Mucosa of stomach (tissue), 1 donor: ENCODE results near the gene AIDA.
"Not testable (repeated sequence)": the region's sequence is repeated elsewhere in the genome, so short reads cannot be mapped to it uniquely, and the experiment has no call there.

Experiments
- H3K27me3 ChIP-seq: one replicate; pipeline ENCODE4 v1.7.0; 2013; ENCODE audit warnings: mild to moderate bottlenecking, low read length; ENCODE audit not compliant: control insufficient read depth, insufficient read depth
- H3K36me3 ChIP-seq: one replicate; pipeline ENCODE4 v1.7.0; 2013; ENCODE audit warnings: low read length; ENCODE audit not compliant: control insufficient read depth, insufficient read depth
- H3K4me1 ChIP-seq: one replicate; pipeline ENCODE4 v1.7.0; 2013; ENCODE audit warnings: mild to moderate bottlenecking, low read length; ENCODE audit not compliant: control insufficient read depth, insufficient read depth
- H3K4me3 ChIP-seq: one replicate; pipeline ENCODE4 v1.7.0; 2013; ENCODE audit warnings: low read length
- H3K9ac ChIP-seq: one replicate; pipeline ENCODE4 v1.7.0; 2013; ENCODE audit warnings: mild to moderate bottlenecking, low read length, moderate library complexity
- H3K9me3 ChIP-seq: one replicate; pipeline ENCODE4 v1.7.0; 2013; ENCODE audit warnings: mild to moderate bottlenecking, low read length, moderate library complexity; ENCODE audit not compliant: control insufficient read depth
- donor health status: Pancreatic carcinoma.

AIDA gene

DNA sequence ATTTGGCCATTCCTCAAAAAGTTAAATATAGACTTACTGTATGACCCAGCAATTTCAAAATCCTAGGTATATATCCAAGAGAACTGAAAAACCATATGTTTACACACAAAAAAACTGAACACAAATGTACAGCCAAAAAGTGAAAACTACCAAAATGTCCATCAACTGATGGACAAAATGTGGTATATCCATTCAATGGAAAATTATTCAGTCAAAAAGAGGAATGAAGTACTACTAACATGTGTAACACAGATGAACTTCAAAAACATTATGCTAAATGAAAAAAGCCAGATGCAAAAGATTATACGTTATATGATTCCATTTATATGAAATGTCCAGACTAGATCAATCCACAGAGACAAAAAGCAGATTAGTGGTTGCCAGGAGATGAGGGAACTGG, 8.0 kb downstream of the AIDA start:
- no peaks in the 10 kb centered on the region for H3K27me3 ChIP-seq
- no peaks in the 10 kb centered on the region for H3K4me1 ChIP-seq
- H3K4me3 ChIP-seq = no peak overlapping the region
- H3K9ac ChIP-seq = no peak overlapping the region
- H3K36me3 ChIP-seq = no peaks in the 10 kb centered on the region
- H3K9me3 ChIP-seq = no peaks in the 10 kb centered on the region

GRCh38 chr1:222702210-222702609, 10.1 kb downstream of the AIDA start:
- Histone ChIP-seq H3K36me3 (no peaks in the 10 kb centered on the region), H3K9ac (no peak overlapping the region), H3K9me3 (no peaks in the 10 kb centered on the region), H3K4me3 (no peak overlapping the region), H3K27me3 (no peaks in the 10 kb centered on the region), H3K4me1 (no peaks in the 10 kb centered on the region)

GRCh38 chr1:222697826-222698225, 14.5 kb downstream of the AIDA start:
- H3K4me1 ChIP-seq = no peaks in the 10 kb centered on the region
- no peaks in the 10 kb centered on the region for H3K27me3 ChIP-seq
- no peak overlapping the region for H3K9ac ChIP-seq
- H3K4me3 ChIP-seq = no peak overlapping the region
- no peaks in the 10 kb centered on the region for H3K9me3 ChIP-seq
- H3K36me3 ChIP-seq = no peaks in the 10 kb centered on the region

- H3K36me3 ChIP-seq = no peaks in the 10 kb centered on the region
- no peaks in the 10 kb centered on the region for H3K9me3 ChIP-seq
- no peaks in the 10 kb centered on the region for H3K27me3 ChIP-seq
Observed at GRCh38 chr1:222697203-222697602, 15.1 kb downstream of the AIDA start.

GRCh38 chr1:222696741-222697140, 15.6 kb downstream of the AIDA start:
- H3K9ac ChIP-seq = no peak overlapping the region
- no peaks in the 10 kb centered on the region for H3K9me3 ChIP-seq
- no peaks in the 10 kb centered on the region for H3K27me3 ChIP-seq
- H3K36me3 ChIP-seq = no peaks in the 10 kb centered on the region
- no peak overlapping the region for H3K4me3 ChIP-seq
- no peaks in the 10 kb centered on the region for H3K4me1 ChIP-seq

More at GRCh38 chr1:222697203-222697602, 15.1 kb downstream of the AIDA start:
- H3K9ac ChIP-seq = no peak overlapping the region
- H3K4me3 ChIP-seq = no peak overlapping the region
- H3K4me1 ChIP-seq = no peaks in the 10 kb centered on the region

DNA sequence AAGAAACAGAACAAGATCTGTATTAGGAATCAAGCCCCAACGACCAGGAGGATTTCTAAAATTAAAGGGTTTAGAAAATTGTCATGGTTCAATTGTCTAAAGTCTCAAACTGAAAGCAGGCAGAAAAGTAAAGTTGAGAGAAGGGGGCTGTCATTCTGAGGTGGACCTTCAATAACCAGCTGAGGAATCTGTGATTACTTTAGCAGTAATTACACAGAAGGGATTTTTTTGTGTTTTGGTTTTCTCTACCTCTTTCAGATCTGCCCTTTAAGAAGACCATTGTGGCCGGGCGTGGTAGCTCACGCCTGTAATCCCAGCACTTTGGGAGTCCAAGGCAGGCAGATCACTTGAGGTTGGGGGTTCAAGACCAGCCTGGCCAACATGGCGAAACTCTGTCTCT, 17.4 kb downstream of the AIDA start:
- H3K27me3 ChIP-seq = no peaks in the 10 kb centered on the region
- H3K4me3 ChIP-seq = no peak overlapping the region
- H3K9ac ChIP-seq = no peak overlapping the region
- H3K36me3 ChIP-seq = no peaks in the 10 kb centered on the region
- no peaks in the 10 kb centered on the region for H3K4me1 ChIP-seq
- H3K9me3 ChIP-seq = no peaks in the 10 kb centered on the region

DNA sequence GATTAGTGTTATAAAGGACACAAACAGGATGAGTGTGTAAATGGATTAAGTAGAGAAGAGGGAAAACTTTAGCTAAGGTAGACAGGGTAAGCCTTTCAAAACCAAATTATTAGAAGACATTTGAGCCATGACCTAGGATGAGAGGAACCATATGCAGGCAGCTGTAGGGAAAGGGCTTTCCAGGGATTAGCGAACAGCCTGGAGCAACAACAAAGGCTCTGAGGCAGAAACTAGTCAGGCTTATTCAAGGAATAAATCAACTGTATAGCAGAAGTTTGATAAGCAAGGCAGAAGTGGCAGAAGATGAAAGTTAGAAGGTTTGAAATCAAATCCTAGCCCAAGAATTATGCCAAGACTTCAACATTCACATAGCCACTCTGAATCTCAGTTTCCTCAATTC, 21.3 kb downstream of the AIDA start:
- H3K36me3 ChIP-seq = no peaks in the 10 kb centered on the region
- H3K4me3 ChIP-seq = no peak overlapping the region
- no peaks in the 10 kb centered on the region for H3K4me1 ChIP-seq
- no peaks in the 10 kb centered on the region for H3K9me3 ChIP-seq
- H3K9ac ChIP-seq = no peak overlapping the region
- H3K27me3 ChIP-seq = no peaks in the 10 kb centered on the region

DNA sequence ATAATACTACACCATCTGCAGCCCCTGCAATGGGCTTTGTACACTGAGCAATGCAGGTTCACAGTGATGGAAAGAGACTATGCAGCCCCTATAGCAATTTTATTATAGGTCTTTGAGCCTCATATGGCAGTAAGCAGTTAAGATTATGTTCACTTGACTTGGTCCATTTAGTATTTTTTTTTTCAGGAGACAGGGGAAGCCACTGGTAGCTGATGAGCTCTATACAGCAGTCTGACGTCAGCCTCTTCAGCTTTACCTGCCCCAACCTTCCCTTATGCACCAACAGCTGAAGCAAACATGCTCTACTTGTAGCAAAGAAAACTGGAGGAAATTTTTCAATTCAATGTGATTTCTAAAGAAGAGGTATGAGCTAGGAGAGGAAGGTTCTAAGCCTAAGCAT, 32.2 kb downstream of the AIDA start:
- Histone ChIP-seq H3K9me3 (no peaks in the 10 kb centered on the region), H3K9ac (no peak overlapping the region), H3K4me3 (no peak overlapping the region), H3K36me3 (no peaks in the 10 kb centered on the region), H3K27me3 (no peaks in the 10 kb centered on the region), H3K4me1 (no peaks in the 10 kb centered on the region)

GRCh38 chr1:222670110-222670509, 42.2 kb downstream of the AIDA start:
- peaks cover 6% of the 10 kb centered on the region for H3K36me3 ChIP-seq
- no peak overlapping the region for H3K4me3 ChIP-seq
- H3K9ac ChIP-seq = no peak overlapping the region
- no peaks in the 10 kb centered on the region for H3K27me3 ChIP-seq
- no peaks in the 10 kb centered on the region for H3K9me3 ChIP-seq
- H3K4me1 ChIP-seq = no peaks in the 10 kb centered on the region

DNA sequence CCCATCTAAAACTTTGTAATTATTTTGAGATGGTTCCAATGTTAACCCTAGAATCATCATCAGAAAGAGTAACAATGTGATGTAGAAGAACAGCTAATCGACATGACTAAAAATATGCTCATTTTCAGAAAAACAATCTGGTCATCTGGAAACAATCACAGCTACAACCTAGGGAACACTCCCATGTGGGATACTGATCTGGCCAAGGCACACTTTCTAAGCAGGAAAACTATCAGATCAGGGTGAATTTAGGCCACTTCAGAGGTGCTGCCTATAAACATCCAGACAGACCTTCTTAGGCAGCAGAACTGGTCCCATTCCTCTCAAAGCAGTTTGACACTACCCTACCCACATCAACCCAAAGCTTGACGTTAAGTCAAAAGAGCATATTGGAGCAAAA, 43.2 kb downstream of the AIDA start:
- not testable (repeated sequence) for H3K4me1 ChIP-seq, H3K9ac ChIP-seq, H3K27me3 ChIP-seq, H3K36me3 ChIP-seq, H3K9me3 ChIP-seq, H3K4me3 ChIP-seq

DNA sequence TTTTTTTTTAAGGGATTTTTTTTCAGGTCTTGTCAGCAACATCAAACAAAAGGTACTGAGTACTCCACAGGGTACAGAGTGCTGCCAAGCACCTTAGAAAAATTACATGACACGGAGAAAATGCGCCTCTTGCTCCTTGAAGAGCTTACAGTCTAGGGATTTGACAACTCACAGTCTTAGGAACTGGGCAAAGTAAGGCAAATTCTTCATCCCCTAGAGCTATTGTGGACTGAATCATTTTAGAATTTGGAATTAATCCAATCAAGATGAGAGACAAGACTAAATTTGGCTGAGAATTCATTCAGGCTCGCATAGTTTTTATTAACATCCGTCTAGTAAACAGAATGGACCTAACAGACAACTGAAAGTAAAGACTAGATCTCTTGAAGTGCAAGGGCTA, 44.1 kb downstream of the AIDA start:
- not testable (repeated sequence) for H3K9me3 ChIP-seq, H3K9ac ChIP-seq, H3K27me3 ChIP-seq, H3K4me3 ChIP-seq, H3K4me1 ChIP-seq
- peaks cover 11% of the 10 kb centered on the region for H3K36me3 ChIP-seq

GRCh38 chr1:222665964-222666363, 46.3 kb downstream of the AIDA start:
- peaks cover 11% of the 10 kb centered on the region for H3K36me3 ChIP-seq
- H3K27me3 ChIP-seq = no peaks in the 10 kb centered on the region
- no peaks in the 10 kb centered on the region for H3K4me1 ChIP-seq

DNA sequence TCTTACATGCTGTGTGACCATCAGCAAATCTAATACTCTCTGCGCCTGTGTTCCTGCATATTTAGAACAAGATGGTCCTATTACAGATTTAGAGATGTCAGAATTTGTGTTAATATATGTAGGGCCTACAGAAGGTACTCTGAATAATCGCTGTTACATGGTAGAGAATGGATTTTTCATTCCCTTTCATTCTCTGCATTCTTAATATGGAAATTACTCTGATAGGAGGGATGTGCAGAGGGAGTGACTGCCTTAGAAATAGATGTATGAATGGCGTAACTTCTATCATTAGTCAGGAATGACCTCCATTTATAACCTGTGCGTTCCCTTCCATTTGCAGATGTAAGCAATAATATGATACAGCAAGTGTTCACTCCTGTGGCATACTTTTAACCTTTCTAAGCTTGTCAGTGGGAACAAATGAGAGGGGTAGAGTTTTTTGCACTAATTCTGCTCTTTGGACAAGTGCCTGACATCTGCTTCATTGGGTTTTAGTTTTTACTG, 48.8 kb downstream of the AIDA start:
- no peaks in the 10 kb centered on the region for H3K9me3 ChIP-seq
- H3K9ac ChIP-seq = no peak overlapping the region
- no peaks in the 10 kb centered on the region for H3K27me3 ChIP-seq
- no peaks in the 10 kb centered on the region for H3K4me1 ChIP-seq
- H3K36me3 ChIP-seq = peaks cover 12% of the 10 kb centered on the region
- H3K4me3 ChIP-seq = no peak overlapping the region

More at GRCh38 chr1:222665964-222666363, 46.3 kb downstream of the AIDA start:
- H3K9ac ChIP-seq = no peak overlapping the region
- H3K9me3 ChIP-seq = no peaks in the 10 kb centered on the region
- H3K4me3 ChIP-seq = no peak overlapping the region
